SK-N-SH (cell line): ENCODE data around the gene ANKRD60.

Source experiments
- CHD2 ChIP-seq: fragments of 150-350 bp; IDR thresholded peaks from 2 replicates; pipeline ENCODE4 v1.6.1; 2018; ENCODE audit warnings: low read length; ENCODE audit not compliant: partially characterized antibody
- CTCF ChIP-seq: fragments of 200-600 bp; sonication (generic); IDR thresholded peaks from 2 replicates; pipeline ENCODE4 v1.6.1; 2017; ENCODE audit warnings: antibody characterized with exemption, mild to moderate bottlenecking, moderate library complexity
- EP300 ChIP-seq, 2 experiments: IDR thresholded peaks; 2 replicates each; pipeline versions ENCODE4 v1.4.0 to v1.6.1; 2012; ENCODE audit warnings: borderline replicate concordance in 1 of 2, low read depth in 1 of 2, low read length in 1 of 2
- EZH2phosphoT487 ChIP-seq: fragments of 200-600 bp; sonication (generic); IDR thresholded peaks from 2 replicates; pipeline ENCODE4 v1.6.1; 2017; ENCODE audit warnings: low read depth, mixed run types, mild to moderate bottlenecking, antibody characterized with exemption, moderate library complexity, borderline replicate concordance
- GATA2 ChIP-seq: sonication (generic); formaldehyde crosslinking; IDR thresholded peaks from 2 replicates; pipeline ENCODE4 v1.5.0; 2020; ENCODE audit warnings: mild to moderate bottlenecking, missing genetic modification reagents
- MEF2A ChIP-seq: IDR thresholded peaks from 2 replicates; pipeline ENCODE4 v1.4.0; 2012; ENCODE audit warnings: low read depth, borderline replicate concordance
- PBX3 ChIP-seq: IDR thresholded peaks from 2 replicates; pipeline ENCODE4; 2012
- POLR2AphosphoS5 ChIP-seq: IDR thresholded peaks from 2 replicates; pipeline ENCODE4 v1.6.1; 2012; ENCODE audit warnings: low read depth, low read length
- RCOR1 ChIP-seq: fragments of 150-350 bp; IDR thresholded peaks from 2 replicates; pipeline ENCODE4 v1.6.1; 2017; ENCODE audit warnings: antibody characterized with exemption, low read length
- REST ChIP-seq: IDR thresholded peaks from 2 replicates; pipeline ENCODE4 v1.6.1; 2012; ENCODE audit warnings: mild to moderate bottlenecking, low read depth, low read length, moderate library complexity
- RFX5 ChIP-seq: IDR thresholded peaks from 2 replicates; pipeline ENCODE4 v1.6.1; 2012; ENCODE audit warnings: mild to moderate bottlenecking, improper control_type of control experiment, low read length

GRCh38 chr20:58228103-58228483 lies 360 bp downstream of the ANKRD60 start:
- TF ChIP-seq RCOR1 = no peak
- TF ChIP-seq POLR2AphosphoS5 = no peak
- TF ChIP-seq EP300 (IDR thresholded peaks at IDR 0.05; ENCODE audit: borderline replicate concordance in 1 of 2, low read depth in 1 of 2, low read length in 1 of 2) = no peak
- no peak for TF ChIP-seq EZH2phosphoT487
- TF ChIP-seq PBX3 = no peak
- no peak for TF ChIP-seq CHD2
- no peak for TF ChIP-seq RFX5
- no peak for TF ChIP-seq CTCF
- no peak for TF ChIP-seq GATA2 (CRISPR knock-in tag)
- no peak for TF ChIP-seq MEF2A
- no peak for TF ChIP-seq REST
